Neural progenitor cell (in vitro differentiated cells): ENCODE measurements around the gene RHOD. TPM values are rescaled to one million over a fixed set of nuclear protein-coding genes. Genes with fewer than 3 reads are reported as not detected.

ENCODE experiments used
- DNase-seq: peaks from one replicate; pipeline ENCODE4 v3.0.0-alpha.2; 2016; ENCODE audit warnings: low spot score
- H2AFZ ChIP-seq: fragments of 200-600 bp; sonication (generic); replicated peaks from 2 replicates; pipeline ENCODE4 v1.6.1; 2016; ENCODE audit warnings: antibody characterized with exemption
- H3F3A ChIP-seq: fragments of 200-600 bp; sonication (generic); 2 replicates; pipeline ENCODE4 v1.6.1; 2016; ENCODE audit warnings: antibody characterized with exemption, low read depth
- H3K27ac ChIP-seq: fragments of 200-600 bp; sonication (generic); 2 replicates; pipeline ENCODE4 v1.5.1; 2016; ENCODE audit warnings: mild to moderate bottlenecking
- H3K27me3 ChIP-seq: fragments of 200-600 bp; sonication (generic); 2 replicates; pipeline ENCODE4 v1.6.1; 2016; ENCODE audit warnings: mild to moderate bottlenecking, moderate library complexity
- H3K36me3 ChIP-seq: fragments of 200-600 bp; sonication (generic); 2 replicates; pipeline ENCODE4 v1.5.1; 2016
- H3K4me1 ChIP-seq: fragments of 200-600 bp; sonication (generic); 2 replicates; pipeline ENCODE4 v1.6.1; 2016; ENCODE audit warnings: mixed run types
- H3K4me2 ChIP-seq: fragments of 200-600 bp; sonication (generic); 2 replicates; pipeline ENCODE4 v1.6.1; 2016
- H3K4me3 ChIP-seq: fragments of 200-600 bp; sonication (generic); 2 replicates; pipeline ENCODE4 v1.5.1; 2016
- H3K79me2 ChIP-seq: fragments of 200-600 bp; sonication (generic); 2 replicates; pipeline ENCODE4 v1.6.1; 2016; ENCODE audit warnings: low read depth
- H3K9ac ChIP-seq: fragments of 200-600 bp; sonication (generic); 2 replicates; pipeline ENCODE4 v1.6.1; 2016
- H3K9me3 ChIP-seq: fragments of 200-600 bp; sonication (generic); 2 replicates; pipeline ENCODE4 v1.5.1; 2016; ENCODE audit warnings: low read depth
- H4K20me1 ChIP-seq: fragments of 200-600 bp; sonication (generic); 2 replicates; pipeline ENCODE4 v1.6.1; 2016; ENCODE audit warnings: low read depth
- H3K27ac Mint-ChIP-seq: 3 replicates; pipeline ENCODE4 v1.8.0; 2021; ENCODE audit warnings: mixed read lengths
- H3K27me3 Mint-ChIP-seq: 2 replicates; pipeline ENCODE4 v1.8.0; 2022; ENCODE audit warnings: low read depth, mild to moderate bottlenecking, inconsistent platforms, moderate library complexity, mixed read lengths; ENCODE audit not compliant: insufficient read depth
- H3K36me3 Mint-ChIP-seq: 3 replicates; pipeline ENCODE4 v1.8.0; 2021; ENCODE audit warnings: mixed read lengths
- H3K4me1 Mint-ChIP-seq: 3 replicates; pipeline ENCODE4 v1.8.0; 2021; ENCODE audit warnings: mixed read lengths
- H3K4me3 Mint-ChIP-seq: 3 replicates; pipeline ENCODE4 v1.8.0; 2021; ENCODE audit warnings: mild to moderate bottlenecking, moderate library complexity, mixed read lengths
- H3K9me3 Mint-ChIP-seq: 3 replicates; pipeline ENCODE4 v1.8.0; 2020; ENCODE audit warnings: mixed read lengths
- EZH2 ChIP-seq: fragments of 200-600 bp; sonication (generic); IDR thresholded peaks from 2 replicates; pipeline ENCODE4 v1.6.1; 2017; ENCODE audit warnings: antibody characterized with exemption, mild to moderate bottlenecking, moderate library complexity
- EZH2phosphoT487 ChIP-seq: fragments of 200-600 bp; sonication (generic); IDR thresholded peaks from 2 replicates; pipeline ENCODE4 v1.6.1; 2017; ENCODE audit warnings: antibody characterized with exemption
- microRNA-seq: library from miRNA; unstranded; fragments of <30 nt; microRNA quantifications from one replicate; pipeline ENCODE4, GENCODE V29; 2016
- total RNA-seq: library from RNA; depleted of rRNA; stranded (reverse); fragments of >200 nt; gene quantifications from 2 replicates; pipeline ENCODE4 v1.2.3, GENCODE V29; 2015; ENCODE audit warnings: low replicate concordance
- TF ChIP-seq, protein P1 (sequence below): fragments of 200-600 bp; sonication (generic); IDR thresholded peaks from 2 replicates; pipeline ENCODE4 v1.5.1; 2017; ENCODE audit warnings: antibody characterized with exemption, mild to moderate bottlenecking

Gene RHOD
- total RNA-seq, 1 donor from 2014 or later, result 6.6 TPM

DNA sequence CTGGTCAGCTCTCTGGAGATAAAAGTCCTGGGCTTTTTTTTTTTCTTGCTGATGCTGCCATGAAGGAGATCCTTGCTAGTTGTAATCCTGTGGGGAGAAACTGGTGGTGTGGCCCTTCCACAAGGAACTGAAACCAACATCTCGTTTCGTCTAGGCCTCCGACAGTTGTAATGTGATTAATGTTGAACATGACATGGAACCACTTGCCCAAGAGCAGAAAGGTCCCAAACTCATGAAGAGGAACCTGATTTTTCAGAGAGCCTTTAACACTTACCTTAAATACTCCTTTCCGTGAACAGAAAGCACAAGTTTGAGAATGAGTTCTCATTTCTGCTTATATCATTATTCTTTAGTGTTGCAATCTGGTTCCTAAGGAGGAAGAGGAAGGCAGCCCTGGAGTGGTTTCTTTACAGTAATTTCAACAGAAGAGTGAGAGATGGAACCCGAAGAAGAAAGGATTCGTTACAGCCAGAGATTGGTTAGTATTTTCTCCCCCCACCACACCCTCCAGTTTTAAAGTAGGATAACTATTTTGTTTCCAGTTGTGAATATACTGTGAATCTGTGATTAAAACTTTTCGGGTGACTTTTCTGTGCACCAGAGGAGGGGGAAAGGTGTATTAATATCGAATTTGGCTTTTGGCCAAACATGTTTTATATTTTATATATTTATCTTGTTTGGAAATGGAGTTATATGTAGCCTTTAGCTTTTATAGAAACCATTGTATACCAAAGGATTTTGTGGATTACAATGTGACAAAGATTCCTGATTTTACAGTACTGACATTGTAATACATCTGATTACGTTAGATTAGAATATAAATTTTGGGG, 64.4 kb downstream of the RHOD start:
- peaks cover 12% of the 10 kb centered on the region for H3K36me3 Mint-ChIP-seq

More for the DNA sequence above, 64.4 kb downstream of the RHOD start:
- H3K36me3 ChIP-seq, result no peaks in the 10 kb centered on the region
- H2AFZ ChIP-seq, result no peak overlapping the region
- TF ChIP-seq EZH2phosphoT487 (no peak), EZH2 (no peak)
- TF ChIP-seq, protein P1, sequence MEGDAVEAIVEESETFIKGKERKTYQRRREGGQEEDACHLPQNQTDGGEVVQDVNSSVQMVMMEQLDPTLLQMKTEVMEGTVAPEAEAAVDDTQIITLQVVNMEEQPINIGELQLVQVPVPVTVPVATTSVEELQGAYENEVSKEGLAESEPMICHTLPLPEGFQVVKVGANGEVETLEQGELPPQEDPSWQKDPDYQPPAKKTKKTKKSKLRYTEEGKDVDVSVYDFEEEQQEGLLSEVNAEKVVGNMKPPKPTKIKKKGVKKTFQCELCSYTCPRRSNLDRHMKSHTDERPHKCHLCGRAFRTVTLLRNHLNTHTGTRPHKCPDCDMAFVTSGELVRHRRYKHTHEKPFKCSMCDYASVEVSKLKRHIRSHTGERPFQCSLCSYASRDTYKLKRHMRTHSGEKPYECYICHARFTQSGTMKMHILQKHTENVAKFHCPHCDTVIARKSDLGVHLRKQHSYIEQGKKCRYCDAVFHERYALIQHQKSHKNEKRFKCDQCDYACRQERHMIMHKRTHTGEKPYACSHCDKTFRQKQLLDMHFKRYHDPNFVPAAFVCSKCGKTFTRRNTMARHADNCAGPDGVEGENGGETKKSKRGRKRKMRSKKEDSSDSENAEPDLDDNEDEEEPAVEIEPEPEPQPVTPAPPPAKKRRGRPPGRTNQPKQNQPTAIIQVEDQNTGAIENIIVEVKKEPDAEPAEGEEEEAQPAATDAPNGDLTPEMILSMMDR, result no peak
- H3K27me3 ChIP-seq, result peaks cover 12% of the 10 kb centered on the region
- Mint-ChIP-seq H3K27me3 (peaks cover 11% of the 10 kb centered on the region), H3K4me3 (peak overlapping the region; percentile 93), H3K4me1 (peaks cover 20% of the 10 kb centered on the region), H3K27ac (peak overlapping the region; percentile 52), H3K9me3 (no peaks in the 10 kb centered on the region)
- no peak overlapping the region for H3K27ac ChIP-seq
- H3K4me3 ChIP-seq, result peak overlapping the region; percentile 95
- peaks cover 76% of the 10 kb centered on the region for H3K79me2 ChIP-seq
- H3F3A ChIP-seq, result peaks cover 19% of the 10 kb centered on the region
- no peaks in the 10 kb centered on the region for H3K9me3 ChIP-seq
- H3K9ac ChIP-seq, result peak overlapping the region; percentile 80
- H4K20me1 ChIP-seq, result peaks cover 62% of the 10 kb centered on the region
- H3K4me2 ChIP-seq, result peak overlapping the region; percentile 95
- no peak for DNase-seq
- H3K4me1 ChIP-seq, result peaks cover 23% of the 10 kb centered on the region

Small RNAs within 50 kb of the gene (microRNA-seq; reads per million reads assigned to microRNA genes)
- gene MIR6860, result not detected

Other genes starting within 250 kb of the RHOD start
- 13.7 and 35.0 TPM in 2 replicates for gene RCE1, start 213.4 kb upstream of the RHOD start, total RNA-seq
- gene LRFN4, start 199.8 kb upstream of the RHOD start, total RNA-seq, result 6.7 and 27.9 TPM in 2 replicates
- 11.4 and 20.4 TPM in 2 replicates for gene PC, start 98.5 kb upstream of the RHOD start, total RNA-seq
- gene C11orf86, start 81.5 kb upstream of the RHOD start, total RNA-seq, result not detected in 2 replicates
- gene SYT12, start 33.7 kb upstream of the RHOD start, total RNA-seq, result 0.50 and 0.67 TPM in 2 replicates
- 38.8 and 49.5 TPM in 2 replicates for gene KDM2A, start 62.4 kb downstream of the RHOD start, total RNA-seq
- 30.0 and 54.4 TPM in 2 replicates for gene GRK2, start 209.6 kb downstream of the RHOD start, total RNA-seq
- 21.0 and 29.2 TPM in 2 replicates for gene ANKRD13D, start 232.5 kb downstream of the RHOD start, total RNA-seq
- gene SSH3, start 246.7 kb downstream of the RHOD start, total RNA-seq, result 1.4 and 7.1 TPM in 2 replicates